Liver (tissue), 3 donors: ENCODE results near the gene SYT2.
"Not testable (repeated sequence)": the region's sequence is repeated elsewhere in the genome, so short reads cannot be mapped to it uniquely, and the experiment has no call there.

ENCODE experiments used
- FOXA1 ChIP-seq: IDR thresholded peaks from 2 replicates; pipeline ENCODE4 v1.6.1; 2016; ENCODE audit warnings: antibody characterized with exemption
- REST ChIP-seq: IDR thresholded peaks from 2 replicates; pipeline ENCODE4 v1.6.1; 2016; ENCODE audit warnings: antibody characterized with exemption, mild to moderate bottlenecking
- SP1 ChIP-seq: IDR thresholded peaks from 2 replicates; pipeline ENCODE4 v1.6.1; 2018; ENCODE audit warnings: antibody characterized with exemption, mild to moderate bottlenecking
- TAF1 ChIP-seq: conservative IDR thresholded peaks from 2 replicates; pipeline ENCODE4 v1.6.1; 2016; ENCODE audit warnings: antibody characterized with exemption, mild to moderate bottlenecking
- YY1 ChIP-seq: IDR thresholded peaks from 2 replicates; pipeline ENCODE4 v1.6.1; 2016; ENCODE audit warnings: antibody characterized with exemption, mild to moderate bottlenecking
- TF ChIP-seq, protein P1 (sequence below): fragments of 150-350 bp; IDR thresholded peaks from 2 replicates; pipeline ENCODE4 v1.5.1; 2017; ENCODE audit warnings: improper control_type of control experiment, low read depth, low read length; ENCODE audit not compliant: missing input control
- TF ChIP-seq, protein P2 (sequence below): IDR thresholded peaks from 2 replicates; pipeline ENCODE4 v1.6.1; 2016; ENCODE audit warnings: antibody characterized with exemption
- donor health status: healthy.
- donor health status: healthy.

GRCh38 chr1:202550088-202550487 is 160.2 kb downstream of the SYT2 start:
- not testable (repeated sequence) for TF ChIP-seq TAF1, REST, FOXA1, SP1, YY1
- TF ChIP-seq, protein P1, sequence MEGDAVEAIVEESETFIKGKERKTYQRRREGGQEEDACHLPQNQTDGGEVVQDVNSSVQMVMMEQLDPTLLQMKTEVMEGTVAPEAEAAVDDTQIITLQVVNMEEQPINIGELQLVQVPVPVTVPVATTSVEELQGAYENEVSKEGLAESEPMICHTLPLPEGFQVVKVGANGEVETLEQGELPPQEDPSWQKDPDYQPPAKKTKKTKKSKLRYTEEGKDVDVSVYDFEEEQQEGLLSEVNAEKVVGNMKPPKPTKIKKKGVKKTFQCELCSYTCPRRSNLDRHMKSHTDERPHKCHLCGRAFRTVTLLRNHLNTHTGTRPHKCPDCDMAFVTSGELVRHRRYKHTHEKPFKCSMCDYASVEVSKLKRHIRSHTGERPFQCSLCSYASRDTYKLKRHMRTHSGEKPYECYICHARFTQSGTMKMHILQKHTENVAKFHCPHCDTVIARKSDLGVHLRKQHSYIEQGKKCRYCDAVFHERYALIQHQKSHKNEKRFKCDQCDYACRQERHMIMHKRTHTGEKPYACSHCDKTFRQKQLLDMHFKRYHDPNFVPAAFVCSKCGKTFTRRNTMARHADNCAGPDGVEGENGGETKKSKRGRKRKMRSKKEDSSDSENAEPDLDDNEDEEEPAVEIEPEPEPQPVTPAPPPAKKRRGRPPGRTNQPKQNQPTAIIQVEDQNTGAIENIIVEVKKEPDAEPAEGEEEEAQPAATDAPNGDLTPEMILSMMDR: not testable (repeated sequence)
- TF ChIP-seq, protein P2, sequence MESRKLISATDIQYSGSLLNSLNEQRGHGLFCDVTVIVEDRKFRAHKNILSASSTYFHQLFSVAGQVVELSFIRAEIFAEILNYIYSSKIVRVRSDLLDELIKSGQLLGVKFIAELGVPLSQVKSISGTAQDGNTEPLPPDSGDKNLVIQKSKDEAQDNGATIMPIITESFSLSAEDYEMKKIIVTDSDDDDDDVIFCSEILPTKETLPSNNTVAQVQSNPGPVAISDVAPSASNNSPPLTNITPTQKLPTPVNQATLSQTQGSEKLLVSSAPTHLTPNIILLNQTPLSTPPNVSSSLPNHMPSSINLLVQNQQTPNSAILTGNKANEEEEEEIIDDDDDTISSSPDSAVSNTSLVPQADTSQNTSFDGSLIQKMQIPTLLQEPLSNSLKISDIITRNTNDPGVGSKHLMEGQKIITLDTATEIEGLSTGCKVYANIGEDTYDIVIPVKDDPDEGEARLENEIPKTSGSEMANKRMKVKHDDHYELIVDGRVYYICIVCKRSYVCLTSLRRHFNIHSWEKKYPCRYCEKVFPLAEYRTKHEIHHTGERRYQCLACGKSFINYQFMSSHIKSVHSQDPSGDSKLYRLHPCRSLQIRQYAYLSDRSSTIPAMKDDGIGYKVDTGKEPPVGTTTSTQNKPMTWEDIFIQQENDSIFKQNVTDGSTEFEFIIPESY: not testable (repeated sequence)
